ENCODE measurements around the gene DAAM1. TPM values are rescaled to one million over a fixed set of nuclear protein-coding genes. Genes with fewer than 3 reads are reported as not detected.

DAAM1 gene
- polyA plus RNA-seq, 1 of the 3 experiments (the other 2 are of a cell fraction), result 5.1 TPM

DNA sequence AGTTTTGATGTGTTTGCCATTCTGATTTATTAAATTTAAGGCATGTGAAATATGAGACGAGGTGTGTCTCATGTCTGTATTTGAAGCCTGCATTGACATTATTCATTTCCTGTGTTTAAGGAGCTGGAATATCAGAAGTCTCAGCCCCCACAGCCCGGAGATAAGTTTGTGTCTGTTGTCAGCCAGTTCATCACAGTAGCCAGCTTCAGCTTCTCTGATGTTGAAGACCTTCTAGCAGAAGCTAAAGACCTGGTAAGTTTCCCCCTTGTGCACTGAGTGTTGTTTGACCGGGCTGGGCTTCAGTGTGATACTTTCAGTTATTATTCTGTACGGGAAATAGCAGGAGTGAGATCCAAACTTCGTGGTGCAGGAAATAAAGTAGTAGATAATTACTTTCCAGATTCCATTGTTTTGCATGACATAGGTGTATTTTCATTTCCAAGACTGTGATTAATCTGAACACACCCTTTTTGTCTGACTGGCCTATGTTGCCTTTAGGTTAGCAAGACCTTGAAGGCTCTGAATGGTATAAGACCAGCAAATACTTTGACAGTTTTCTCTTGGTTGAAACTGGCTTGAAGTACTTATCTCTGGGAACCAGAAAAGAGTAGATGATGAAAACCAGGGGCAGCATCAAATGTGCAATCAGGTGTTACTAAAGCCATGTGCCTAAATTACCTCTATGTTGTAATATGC lies 175.2 kb downstream of the DAAM1 start (continued):
- TF ChIP-seq, protein P1, sequence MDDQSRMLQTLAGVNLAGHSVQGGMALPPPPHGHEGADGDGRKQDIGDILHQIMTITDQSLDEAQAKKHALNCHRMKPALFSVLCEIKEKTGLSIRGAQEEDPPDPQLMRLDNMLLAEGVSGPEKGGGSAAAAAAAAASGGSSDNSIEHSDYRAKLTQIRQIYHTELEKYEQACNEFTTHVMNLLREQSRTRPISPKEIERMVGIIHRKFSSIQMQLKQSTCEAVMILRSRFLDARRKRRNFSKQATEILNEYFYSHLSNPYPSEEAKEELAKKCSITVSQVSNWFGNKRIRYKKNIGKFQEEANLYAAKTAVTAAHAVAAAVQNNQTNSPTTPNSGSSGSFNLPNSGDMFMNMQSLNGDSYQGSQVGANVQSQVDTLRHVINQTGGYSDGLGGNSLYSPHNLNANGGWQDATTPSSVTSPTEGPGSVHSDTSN (IDR thresholded peaks at IDR 0.05), result peak; percentile 62
- TF ChIP-seq GATA2 (CRISPR knock-in tag; IDR thresholded peaks at IDR 0.05) (no peak), GABPA (IDR thresholded peaks at IDR 0.05; ENCODE audit: low read depth) (no peak)

DNA sequence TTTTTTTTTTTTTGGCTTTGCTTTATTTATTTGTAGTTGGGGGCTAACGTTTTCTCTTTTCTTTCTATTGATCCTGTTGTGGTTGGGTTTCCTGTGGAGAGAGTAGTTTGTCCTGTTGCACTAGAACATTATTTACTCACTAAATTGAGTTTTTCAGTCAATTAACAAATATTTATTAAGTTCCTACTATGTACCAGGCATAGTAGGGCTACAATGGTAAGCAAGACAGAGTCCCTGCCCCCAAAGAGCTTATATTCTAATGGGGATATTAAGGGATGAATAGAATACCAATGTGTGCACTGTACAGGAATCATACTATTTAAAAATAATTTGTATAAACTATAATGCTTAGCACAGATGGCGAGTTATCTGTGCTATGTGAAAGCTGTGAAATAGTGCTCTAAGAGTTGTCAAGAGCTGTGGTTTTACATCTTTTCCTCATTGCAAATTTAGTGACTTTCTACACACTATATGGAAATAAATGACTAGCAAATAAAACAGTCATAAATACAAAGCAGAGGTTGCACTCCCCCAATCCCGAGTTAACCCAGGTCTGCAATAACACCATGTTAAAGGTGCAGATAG lies 181.8 kb downstream of the DAAM1 start:
- POLR2A ChIA-PET, result no interaction called here
- H3K4me2 ChIP-seq, result no peak overlapping the region
- peaks cover 4% of the 10 kb centered on the region for H3F3A ChIP-seq (replicated peaks; ENCODE audit: insufficient read depth)
- TF ChIP-seq, protein P2, sequence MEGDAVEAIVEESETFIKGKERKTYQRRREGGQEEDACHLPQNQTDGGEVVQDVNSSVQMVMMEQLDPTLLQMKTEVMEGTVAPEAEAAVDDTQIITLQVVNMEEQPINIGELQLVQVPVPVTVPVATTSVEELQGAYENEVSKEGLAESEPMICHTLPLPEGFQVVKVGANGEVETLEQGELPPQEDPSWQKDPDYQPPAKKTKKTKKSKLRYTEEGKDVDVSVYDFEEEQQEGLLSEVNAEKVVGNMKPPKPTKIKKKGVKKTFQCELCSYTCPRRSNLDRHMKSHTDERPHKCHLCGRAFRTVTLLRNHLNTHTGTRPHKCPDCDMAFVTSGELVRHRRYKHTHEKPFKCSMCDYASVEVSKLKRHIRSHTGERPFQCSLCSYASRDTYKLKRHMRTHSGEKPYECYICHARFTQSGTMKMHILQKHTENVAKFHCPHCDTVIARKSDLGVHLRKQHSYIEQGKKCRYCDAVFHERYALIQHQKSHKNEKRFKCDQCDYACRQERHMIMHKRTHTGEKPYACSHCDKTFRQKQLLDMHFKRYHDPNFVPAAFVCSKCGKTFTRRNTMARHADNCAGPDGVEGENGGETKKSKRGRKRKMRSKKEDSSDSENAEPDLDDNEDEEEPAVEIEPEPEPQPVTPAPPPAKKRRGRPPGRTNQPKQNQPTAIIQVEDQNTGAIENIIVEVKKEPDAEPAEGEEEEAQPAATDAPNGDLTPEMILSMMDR (IDR thresholded peaks at IDR 0.05), result no peak
- TF ChIP-seq RCOR1 (IDR thresholded peaks at IDR 0.05; ENCODE audit: low read length), result no peak
- no peak for TF ChIP-seq FOSL2 (IDR thresholded peaks at IDR 0.05; ENCODE audit: borderline replicate concordance, low read depth)
- no peak for TF ChIP-seq GABPA (IDR thresholded peaks at IDR 0.05; ENCODE audit: low read depth)
- TF ChIP-seq, protein P3, sequence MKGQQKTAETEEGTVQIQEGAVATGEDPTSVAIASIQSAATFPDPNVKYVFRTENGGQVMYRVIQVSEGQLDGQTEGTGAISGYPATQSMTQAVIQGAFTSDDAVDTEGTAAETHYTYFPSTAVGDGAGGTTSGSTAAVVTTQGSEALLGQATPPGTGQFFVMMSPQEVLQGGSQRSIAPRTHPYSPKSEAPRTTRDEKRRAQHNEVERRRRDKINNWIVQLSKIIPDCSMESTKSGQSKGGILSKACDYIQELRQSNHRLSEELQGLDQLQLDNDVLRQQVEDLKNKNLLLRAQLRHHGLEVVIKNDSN (IDR thresholded peaks at IDR 0.05; ENCODE audit: borderline replicate concordance, low read depth), result no peak
- no peak for TF ChIP-seq MXI1 (IDR thresholded peaks at IDR 0.05; ENCODE audit: low read depth, low read length)
- no peak for TF ChIP-seq RXRA (IDR thresholded peaks at IDR 0.05; ENCODE audit: borderline replicate concordance, low read depth)
- TF ChIP-seq, protein P4, sequence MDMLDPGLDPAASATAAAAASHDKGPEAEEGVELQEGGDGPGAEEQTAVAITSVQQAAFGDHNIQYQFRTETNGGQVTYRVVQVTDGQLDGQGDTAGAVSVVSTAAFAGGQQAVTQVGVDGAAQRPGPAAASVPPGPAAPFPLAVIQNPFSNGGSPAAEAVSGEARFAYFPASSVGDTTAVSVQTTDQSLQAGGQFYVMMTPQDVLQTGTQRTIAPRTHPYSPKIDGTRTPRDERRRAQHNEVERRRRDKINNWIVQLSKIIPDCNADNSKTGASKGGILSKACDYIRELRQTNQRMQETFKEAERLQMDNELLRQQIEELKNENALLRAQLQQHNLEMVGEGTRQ (IDR thresholded peaks at IDR 0.05; ENCODE audit: borderline replicate concordance, low read depth, low read length), result no peak
- no peaks in the 10 kb centered on the region for H3K9me2 ChIP-seq
- peaks cover 30 to 43% of the 10 kb centered on the region in 2 experiments for H3K36me3 ChIP-seq (replicated peaks in 1 of 2; ENCODE audit: control insufficient read depth in 1 of 2, insufficient read depth in 2 of 2, low read length in 1 of 2)
- H3K4me3 ChIP-seq (ENCODE audit: low read depth in 2 of 2, low read length in 1 of 2), result no peak overlapping the region
- H3K9me3 ChIP-seq, result no peaks in the 10 kb centered on the region
- CTCF ChIA-PET, result interaction anchor here (1.2 to 1.7 kb wide), 2 partner anchors 12 kb away, joined by 3 read pairs; no protein-coding TSS in a partner anchor
- 93% methylated on average over 3 of the region's 3 CpGs for WGBS (ENCODE audit: low lambda C conversion rate)
- H4K20me1 ChIP-seq (ENCODE audit: insufficient read depth), result no peaks in the 10 kb centered on the region
- no peaks in the 10 kb centered on the region for H3K4me1 ChIP-seq (ENCODE audit: control insufficient read depth in 1 of 2, insufficient read depth in 2 of 2, low read depth in 1 of 2, low read length in 1 of 2)
- no peak overlapping the region for H3K9ac ChIP-seq
- DNase-seq, result no peak
- H2AFZ ChIP-seq (ENCODE audit: low read depth), result no peak overlapping the region
- H3K27me3 ChIP-seq (ENCODE audit: insufficient read depth), result no peaks in the 10 kb centered on the region
- H3K79me2 ChIP-seq (ENCODE audit: insufficient read depth), result no peaks in the 10 kb centered on the region
- no peak overlapping the region for H3K27ac ChIP-seq (ENCODE audit: low read depth in 2 of 2, low read length in 1 of 2)
